A549 (cell line): ENCODE data around the gene POTEJ.
"Not testable (repeated sequence)": the region's sequence is repeated elsewhere in the genome, so short reads cannot be mapped to it uniquely, and the experiment has no call there.

Source experiments
- MAZ ChIP-seq: fragments of 150-350 bp; IDR thresholded peaks from 2 replicates; pipeline ENCODE4 v1.6.1; 2014; ENCODE audit warnings: antibody characterized with exemption, low read depth, low read length, borderline replicate concordance
- POLR2A ChIP-seq: IDR thresholded peaks from 2 replicates; pipeline ENCODE4 v1.6.1; 2012; ENCODE audit warnings: mild to moderate bottlenecking, low read length
- RCOR1 ChIP-seq: fragments of 150-350 bp; IDR thresholded peaks from 2 replicates; pipeline ENCODE4 v1.6.1; 2014; ENCODE audit warnings: antibody characterized with exemption, low read length, low read depth
- TF ChIP-seq, protein P1 (sequence below): fragments of >200 bp; sonication (Bioruptor Twin); formaldehyde crosslinking; IDR thresholded peaks from 3 replicates; pipeline ENCODE4 v1.5.1; 2016
- TF ChIP-seq, protein P2 (sequence below): IDR thresholded peaks from 2 replicates; pipeline ENCODE4 v1.6.1; 2012

DNA sequence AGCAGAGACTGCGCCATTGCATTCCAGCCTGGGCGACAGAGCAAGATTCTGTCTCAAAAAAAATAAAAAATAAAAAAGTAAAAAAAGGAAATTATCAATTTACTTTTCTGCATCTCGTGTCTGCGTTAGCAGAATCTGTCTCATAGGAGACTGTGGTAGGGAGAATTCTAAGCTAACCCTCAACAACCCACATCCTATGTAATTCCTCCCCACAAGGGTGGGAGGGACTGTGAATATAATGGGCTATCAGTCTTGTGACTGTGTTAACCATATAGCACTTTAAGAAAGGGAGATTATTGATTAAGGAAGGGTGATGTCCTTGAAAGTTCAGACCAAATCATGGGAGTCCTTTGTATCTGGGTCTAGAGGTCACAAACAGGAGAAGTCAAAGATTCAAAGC lies 45.1 kb upstream of the POTEJ start:
- TF ChIP-seq MAZ, POLR2A, RCOR1: not testable (repeated sequence)
- TF ChIP-seq, protein P1, sequence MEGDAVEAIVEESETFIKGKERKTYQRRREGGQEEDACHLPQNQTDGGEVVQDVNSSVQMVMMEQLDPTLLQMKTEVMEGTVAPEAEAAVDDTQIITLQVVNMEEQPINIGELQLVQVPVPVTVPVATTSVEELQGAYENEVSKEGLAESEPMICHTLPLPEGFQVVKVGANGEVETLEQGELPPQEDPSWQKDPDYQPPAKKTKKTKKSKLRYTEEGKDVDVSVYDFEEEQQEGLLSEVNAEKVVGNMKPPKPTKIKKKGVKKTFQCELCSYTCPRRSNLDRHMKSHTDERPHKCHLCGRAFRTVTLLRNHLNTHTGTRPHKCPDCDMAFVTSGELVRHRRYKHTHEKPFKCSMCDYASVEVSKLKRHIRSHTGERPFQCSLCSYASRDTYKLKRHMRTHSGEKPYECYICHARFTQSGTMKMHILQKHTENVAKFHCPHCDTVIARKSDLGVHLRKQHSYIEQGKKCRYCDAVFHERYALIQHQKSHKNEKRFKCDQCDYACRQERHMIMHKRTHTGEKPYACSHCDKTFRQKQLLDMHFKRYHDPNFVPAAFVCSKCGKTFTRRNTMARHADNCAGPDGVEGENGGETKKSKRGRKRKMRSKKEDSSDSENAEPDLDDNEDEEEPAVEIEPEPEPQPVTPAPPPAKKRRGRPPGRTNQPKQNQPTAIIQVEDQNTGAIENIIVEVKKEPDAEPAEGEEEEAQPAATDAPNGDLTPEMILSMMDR: not testable (repeated sequence)
- TF ChIP-seq, protein P2, sequence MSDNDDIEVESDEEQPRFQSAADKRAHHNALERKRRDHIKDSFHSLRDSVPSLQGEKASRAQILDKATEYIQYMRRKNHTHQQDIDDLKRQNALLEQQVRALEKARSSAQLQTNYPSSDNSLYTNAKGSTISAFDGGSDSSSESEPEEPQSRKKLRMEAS: not testable (repeated sequence)
